Transverse colon (tissue), 4 donors: ENCODE measurements around the gene TMC6. TPM values are rescaled to one million over a fixed set of nuclear protein-coding genes. Genes with fewer than 3 reads are reported as not detected.
"Not testable (repeated sequence)": the region's sequence is repeated elsewhere in the genome, so short reads cannot be mapped to it uniquely, and the experiment has no call there.

Source experiments
- DNase-seq: peaks from one replicate; pipeline ENCODE4 v3.0.0-alpha.2; 2019
- H3K27ac ChIP-seq, 4 donors: fragments of 200-600 bp; sonication (generic); 2 replicates each; pipeline ENCODE4 v1.5.1; 2016 to 2018; ENCODE audit warnings: inconsistent platforms in 4 of 4
- H3K27me3 ChIP-seq: fragments of 200-600 bp; sonication (generic); 2 replicates; pipeline ENCODE4 v1.5.1; 2017; ENCODE audit warnings: inconsistent platforms
- H3K36me3 ChIP-seq, 4 donors: fragments of 200-600 bp; sonication (generic); 2 replicates each; pipeline ENCODE4 v1.5.1; 2017 to 2019; ENCODE audit warnings: inconsistent platforms in 4 of 4
- H3K4me1 ChIP-seq, 4 donors: fragments of 200-600 bp; sonication (generic); 2 replicates each; pipeline ENCODE4 v1.5.1; 2017 to 2020; ENCODE audit warnings: inconsistent platforms in 4 of 4
- H3K4me3 ChIP-seq, 4 donors: fragments of 200-600 bp; sonication (generic); 1 replicate in 1 of 4; 2 replicates in 3 of 4; pipeline versions ENCODE4 v1.5.1 to v1.6.1; 2017 to 2019; ENCODE audit warnings: inconsistent platforms in 4 of 4
- H3K9me3 ChIP-seq, 2 donors: fragments of 200-600 bp; sonication (generic); 2 replicates each; pipeline ENCODE4 v1.5.1; 2017 to 2019; ENCODE audit warnings: inconsistent platforms in 2 of 2
- EP300 ChIP-seq: sonication (generic); formaldehyde crosslinking; IDR thresholded peaks from one replicate; pipeline ENCODE4 v1.6.1; 2017; ENCODE audit warnings: antibody characterized with exemption, low read depth
- POLR2A ChIP-seq: fragments of 450-650 bp; IDR thresholded peaks from one replicate; pipeline ENCODE4 v1.6.1; 2016; ENCODE audit warnings: antibody characterized with exemption, mild to moderate bottlenecking, moderate library complexity
- POLR2AphosphoS5 ChIP-seq, 3 donors: sonication (generic); formaldehyde crosslinking; IDR thresholded peaks; one replicate each; pipeline ENCODE4 v1.6.1; 2016; ENCODE audit warnings: antibody characterized with exemption in 3 of 3
- WGBS, 2 donors: methylation state at CpG; one replicate each; pipeline ENCODE4 v1.1.5; 2018; ENCODE audit warnings: low coverage in 1 of 2; 5-methylcytosine and 5-hydroxymethylcytosine counted together
- in situ Hi-C, 4 donors: fragments of 200-750 bp; cut with MboI; loops; one replicate each; pipeline versions ENCODE4 v1.15.0 to v1.15.1; 2017; ENCODE audit warnings: low sequenced_read_pairs in 3 of 4, low pct_ligation_motif_present in 1 of 4, low pct_unique_long_range_greater_than_20kb in 1 of 4
- intact Hi-C: fragments of 100-400 bp; cut with DNase I; formaldehyde crosslinking; loops from one replicate; pipeline ENCODE4 v1.15.1; 2023; ENCODE audit warnings: low total_unique reads
- total RNA-seq, 4 donors: library from RNA; depleted of rRNA; stranded (reverse); fragments of >200 nt; gene quantifications; one replicate each; pipeline ENCODE4 v1.1.0, GENCODE V29; 2016
- TF ChIP-seq, protein P1 (sequence below), 5 experiments: fragments of 200-600 bp in 3 of 5; fragments of 450-650 bp in 2 of 5; sonication (generic) in 3 of 5; IDR thresholded peaks; 1 replicate in 2 of 5; 2 replicates in 3 of 5; pipeline ENCODE4 v1.5.1; 2016 to 2017; ENCODE audit warnings: antibody characterized with exemption in 5 of 5, inconsistent platforms in 3 of 5, mild to moderate bottlenecking in 2 of 5, moderate library complexity in 1 of 5

The TMC6 gene
- total RNA-seq, 4 donors from 2014 or later = 39.7 to 181 (median 68.0) TPM

GRCh38 chr17:78072961-78073360, 55.6 kb downstream of the TMC6 start:
- H3K36me3 ChIP-seq = peaks cover 0 to 41% (median 16%) of the 10 kb centered on the region in 4 donors
- TF ChIP-seq POLR2AphosphoS5 (IDR thresholded peaks at IDR 0.05) = no peak
- no peak for TF ChIP-seq EP300
- TF ChIP-seq, protein P1, sequence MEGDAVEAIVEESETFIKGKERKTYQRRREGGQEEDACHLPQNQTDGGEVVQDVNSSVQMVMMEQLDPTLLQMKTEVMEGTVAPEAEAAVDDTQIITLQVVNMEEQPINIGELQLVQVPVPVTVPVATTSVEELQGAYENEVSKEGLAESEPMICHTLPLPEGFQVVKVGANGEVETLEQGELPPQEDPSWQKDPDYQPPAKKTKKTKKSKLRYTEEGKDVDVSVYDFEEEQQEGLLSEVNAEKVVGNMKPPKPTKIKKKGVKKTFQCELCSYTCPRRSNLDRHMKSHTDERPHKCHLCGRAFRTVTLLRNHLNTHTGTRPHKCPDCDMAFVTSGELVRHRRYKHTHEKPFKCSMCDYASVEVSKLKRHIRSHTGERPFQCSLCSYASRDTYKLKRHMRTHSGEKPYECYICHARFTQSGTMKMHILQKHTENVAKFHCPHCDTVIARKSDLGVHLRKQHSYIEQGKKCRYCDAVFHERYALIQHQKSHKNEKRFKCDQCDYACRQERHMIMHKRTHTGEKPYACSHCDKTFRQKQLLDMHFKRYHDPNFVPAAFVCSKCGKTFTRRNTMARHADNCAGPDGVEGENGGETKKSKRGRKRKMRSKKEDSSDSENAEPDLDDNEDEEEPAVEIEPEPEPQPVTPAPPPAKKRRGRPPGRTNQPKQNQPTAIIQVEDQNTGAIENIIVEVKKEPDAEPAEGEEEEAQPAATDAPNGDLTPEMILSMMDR (IDR thresholded peaks at IDR 0.05) = no peak
- no peak for TF ChIP-seq POLR2A
- intact Hi-C loops = no loop called here

GRCh38 chr17:78069695-78070094, 58.9 kb downstream of the TMC6 start:
- 57 to 62% methylated on average over 4 of the region's 4 CpGs for WGBS, 2 donors
- H3K4me3 ChIP-seq = no peak overlapping the region
- H3K36me3 ChIP-seq = peaks cover 0 to 41% (median 10%) of the 10 kb centered on the region in 4 donors
- H3K27me3 ChIP-seq = no peaks in the 10 kb centered on the region
- H3K4me1 ChIP-seq = no peaks in the 10 kb centered on the region
- no peak overlapping the region for H3K27ac ChIP-seq
- DNase-seq = no peak
- in situ Hi-C loops (no loop called here), intact Hi-C loops (no loop called here)
- H3K9me3 ChIP-seq = no peaks in the 10 kb centered on the region
- no peak for TF ChIP-seq POLR2A
- no peak for TF ChIP-seq POLR2AphosphoS5 (IDR thresholded peaks at IDR 0.05)
- TF ChIP-seq, protein P1 (IDR thresholded peaks at IDR 0.05) = no peak
- no peak for TF ChIP-seq EP300

More at GRCh38 chr17:78072961-78073360, 55.6 kb downstream of the TMC6 start:
- DNase-seq = no peak
- in situ Hi-C loops = no loop called here
- H3K4me3 ChIP-seq = no peak overlapping the region
- H3K4me1 ChIP-seq = no peaks in the 10 kb centered on the region
- H3K9me3 ChIP-seq = no peaks in the 10 kb centered on the region
- WGBS, 2 donors = 92 to 93% methylated on average over 2 to 3 of the region's 3 CpGs
- H3K27me3 ChIP-seq = no peaks in the 10 kb centered on the region
- no peak overlapping the region for H3K27ac ChIP-seq

DNA sequence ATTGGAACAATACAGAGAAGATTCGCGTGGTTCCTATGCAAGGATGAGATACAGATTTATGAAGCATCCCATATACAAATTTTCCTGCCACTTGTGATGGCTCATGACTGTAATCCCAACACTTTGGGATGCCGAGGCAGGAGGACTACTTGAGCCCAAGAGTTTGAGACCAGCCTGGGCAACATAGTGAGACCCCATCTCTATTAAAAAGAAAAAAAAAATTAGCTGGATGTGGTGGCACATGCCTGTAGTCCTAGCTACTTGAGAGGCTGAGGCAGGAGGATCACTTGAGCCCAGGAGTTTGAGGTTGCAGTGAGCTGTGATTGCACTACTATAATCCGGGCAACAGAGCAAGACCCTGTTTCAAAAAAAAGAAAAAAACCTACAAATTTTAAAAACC, 61.6 kb downstream of the TMC6 start:
- in situ Hi-C loops, DNase-seq, intact Hi-C loops, H3K4me3 ChIP-seq, H3K27ac ChIP-seq, H3K27me3 ChIP-seq, H3K9me3 ChIP-seq, H3K4me1 ChIP-seq: not testable (repeated sequence)
- 80 to 98% methylated on average over 2 to 4 of the region's 4 CpGs for WGBS, 2 donors
- peaks cover 0 to 18% (median 1%) of the 10 kb centered on the region in 4 donors for H3K36me3 ChIP-seq

DNA sequence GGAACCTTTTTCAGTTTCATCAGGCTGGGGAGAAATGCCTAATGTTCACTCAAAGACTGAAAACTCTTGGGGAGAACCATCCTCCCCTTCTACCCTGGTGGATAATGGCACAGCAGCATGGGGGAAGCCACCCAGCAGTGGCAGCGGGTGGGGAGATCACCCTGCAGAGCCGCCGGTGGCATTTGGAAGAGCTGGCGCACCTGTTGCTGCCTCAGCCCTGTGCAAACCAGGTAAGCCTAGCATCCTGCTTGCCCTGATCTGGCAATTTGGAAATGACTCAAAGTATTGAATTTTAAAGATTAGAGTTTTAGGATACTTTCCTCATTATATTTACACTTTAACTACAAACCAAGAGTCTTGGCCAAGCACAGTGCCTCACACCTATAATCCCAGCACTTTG, 63.8 kb downstream of the TMC6 start:
- H3K9me3 ChIP-seq = no peaks in the 10 kb centered on the region
- intact Hi-C loops (no loop called here), in situ Hi-C loops (no loop called here)
- H3K27ac ChIP-seq = no peak overlapping the region
- H3K27me3 ChIP-seq = no peaks in the 10 kb centered on the region
- peaks cover 0 to 10% (median 1%) of the 10 kb centered on the region in 4 donors for H3K36me3 ChIP-seq
- no peak for DNase-seq
- WGBS, 2 donors = 96% methylated on average over 4 of the region's 4 CpGs; no CpG with 5 or more reads in 1 of the 2 donors
- H3K4me3 ChIP-seq = no peak overlapping the region
- no peaks in the 10 kb centered on the region for H3K4me1 ChIP-seq
- TF ChIP-seq POLR2AphosphoS5 (IDR thresholded peaks at IDR 0.05) (no peak), EP300 (no peak), POLR2A (no peak)
- TF ChIP-seq, protein P1 (IDR thresholded peaks at IDR 0.05) = no peak

DNA sequence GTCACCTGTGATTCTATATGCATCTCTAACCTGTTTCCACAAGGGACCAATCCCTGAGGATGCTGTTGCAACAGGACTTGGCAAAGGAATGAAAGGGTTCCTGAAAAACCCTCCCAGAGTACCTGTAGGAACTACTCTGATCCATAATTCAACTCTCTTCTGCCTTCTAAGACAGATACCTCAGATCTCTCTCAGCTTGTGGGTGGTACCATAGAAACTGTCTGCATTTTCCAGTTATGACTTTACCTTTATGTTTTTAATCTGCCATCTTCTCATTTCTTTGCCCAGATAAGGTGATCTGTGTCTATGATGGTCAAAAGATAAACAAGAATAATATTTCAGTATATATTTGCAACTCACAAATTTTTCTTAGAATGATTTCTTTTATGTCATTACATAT, 65.1 kb downstream of the TMC6 start:
- H3K27ac ChIP-seq = no peak overlapping the region
- no peaks in the 10 kb centered on the region for H3K27me3 ChIP-seq
- TF ChIP-seq, protein P1 (IDR thresholded peaks at IDR 0.05) = no peak
- no peak for TF ChIP-seq POLR2A
- TF ChIP-seq POLR2AphosphoS5 (IDR thresholded peaks at IDR 0.05) = no peak
- TF ChIP-seq EP300 = no peak
- in situ Hi-C loops (no loop called here), intact Hi-C loops (no loop called here)
- H3K9me3 ChIP-seq = no peaks in the 10 kb centered on the region
- H3K36me3 ChIP-seq = no peaks in the 10 kb centered on the region
- peaks cover 0 to 3% (median 1%) of the 10 kb centered on the region in 4 donors for H3K4me1 ChIP-seq
- no peak for DNase-seq
- H3K4me3 ChIP-seq = no peak overlapping the region
